ENCODE measurements around the gene CHST8. TPM values are rescaled to one million over a fixed set of nuclear protein-coding genes. Genes with fewer than 3 reads are reported as not detected.

Gene CHST8
- 0.22 TPM for total RNA-seq
- 1 to 10 TPM in 1 of 8 donors, under 1 TPM in 7; 0.09 to 1.4 (median 0.36) TPM for polyA plus RNA-seq (ENCODE audit: insufficient read depth in 1 of 8, insufficient read length in 8 of 8, low replicate concordance in 1 of 8)
- long read RNA-seq, donor 1, partial matches to known transcripts = 0 of 2 reads
- long read RNA-seq, donor 1, other reads (novel, unspliced or antisense) = 0 of 2 reads
- long read RNA-seq, donor 2 = 0 reads
- long read RNA-seq, donor 3, partial matches to known transcripts = 0 of 1 reads
- long read RNA-seq, donor 3, other reads (novel, unspliced or antisense) = 0 of 1 reads
- long read RNA-seq, donor 4 = 0 reads
- long read RNA-seq, donor 5 = 0 reads
- long read RNA-seq, donor 6 = 0 reads
- long read RNA-seq, donor 7 = 0 reads
- long read RNA-seq, donor 8 = 0 reads
- long read RNA-seq, donor 9, partial matches to known transcripts = 0 of 1 reads
- long read RNA-seq, donor 9, other reads (novel, unspliced or antisense) = 0 of 1 reads
- long read RNA-seq, donor 10 = 0 reads
- long read RNA-seq, donor 11 = 0 reads

GRCh38 chr19:33621811-33622504, at the start of gene CHST8:
TSS of gene CHST8 (plus strand) at chr19:33621953. CDS start at chr19:33689262, 67,309 bp downstream.
- H3K4me1 ChIP-seq (ENCODE audit: control insufficient read depth, insufficient read depth, low read length) = peaks cover 17% of the 10 kb centered on the region
- H3K36me3 ChIP-seq (ENCODE audit: control insufficient read depth, insufficient read depth, low read length) = no peaks in the 10 kb centered on the region
- H3K9me3 ChIP-seq (replicated peaks; ENCODE audit: control insufficient read depth, low read depth, low read length) = no peaks in the 10 kb centered on the region
- H3K27ac ChIP-seq (ENCODE audit: low read length) = no peak within 1 kb of the TSS
- DNase-seq = peak; percentile 66
- under 1% methylated on average over 96 of the region's 96 CpGs for WGBS (ENCODE audit: insufficient coverage)
- peaks cover 68% of the 10 kb centered on the region for H3K27me3 ChIP-seq (ENCODE audit: control insufficient read depth, insufficient read depth, low read length)
- peak within 1 kb of the TSS; percentile 32 for H3K4me3 ChIP-seq (ENCODE audit: low read length)

GRCh38 chr19:33572929-33573328, 48.8 kb upstream of the CHST8 start:
- H3K36me3 ChIP-seq (ENCODE audit: control insufficient read depth, insufficient read depth, low read length) = no peaks in the 10 kb centered on the region
- H3K4me3 ChIP-seq (ENCODE audit: low read length) = no peak overlapping the region
- peaks cover 10% of the 10 kb centered on the region for H3K9me3 ChIP-seq (replicated peaks; ENCODE audit: control insufficient read depth, low read depth, low read length)
- DNase-seq = no peak
- 76% methylated on average over 2 of the region's 2 CpGs for WGBS (ENCODE audit: insufficient coverage)
- H3K27ac ChIP-seq (ENCODE audit: low read length) = no peak overlapping the region
- peaks cover 19% of the 10 kb centered on the region for H3K4me1 ChIP-seq (ENCODE audit: control insufficient read depth, insufficient read depth, low read length)
- H3K27me3 ChIP-seq (ENCODE audit: control insufficient read depth, insufficient read depth, low read length) = no peaks in the 10 kb centered on the region

GRCh38 chr19:33574824-33575223, 46.9 kb upstream of the CHST8 start:
- Histone ChIP-seq H3K9me3 (replicated peaks; ENCODE audit: control insufficient read depth, low read depth, low read length) (peaks cover 10% of the 10 kb centered on the region), H3K4me3 (ENCODE audit: low read length) (no peak overlapping the region), H3K4me1 (ENCODE audit: control insufficient read depth, insufficient read depth, low read length) (peaks cover 5% of the 10 kb centered on the region), H3K36me3 (ENCODE audit: control insufficient read depth, insufficient read depth, low read length) (no peaks in the 10 kb centered on the region), H3K27me3 (ENCODE audit: control insufficient read depth, insufficient read depth, low read length) (no peaks in the 10 kb centered on the region), H3K27ac (ENCODE audit: low read length) (no peak overlapping the region)
- no CpG with 5 or more reads among the region's 1 CpG for WGBS (ENCODE audit: insufficient coverage)
- no peak for DNase-seq

DNA sequence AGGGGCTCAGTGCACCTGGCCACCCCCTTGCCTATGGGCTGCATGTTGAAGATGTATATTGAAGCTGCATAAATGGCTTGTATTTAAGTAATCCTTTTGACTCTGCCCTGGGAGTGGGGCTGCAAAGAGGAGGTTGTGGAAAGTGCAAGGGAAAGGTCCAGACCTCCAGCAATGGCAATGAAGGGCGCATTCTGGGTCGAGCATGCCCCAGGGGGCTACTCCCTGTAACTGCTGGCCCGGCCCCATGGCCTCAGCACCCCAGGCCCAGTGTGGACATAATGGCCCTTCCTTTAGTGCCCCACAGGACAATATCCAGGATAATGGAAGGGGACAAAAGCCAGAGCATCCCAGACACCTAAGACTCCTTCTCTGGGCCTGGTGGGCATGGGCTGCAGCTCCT, 43.1 kb upstream of the CHST8 start:
- no peaks in the 10 kb centered on the region for H3K4me1 ChIP-seq (ENCODE audit: control insufficient read depth, insufficient read depth, low read length)
- H3K9me3 ChIP-seq (replicated peaks; ENCODE audit: control insufficient read depth, low read depth, low read length) = peaks cover 9% of the 10 kb centered on the region
- no peaks in the 10 kb centered on the region for H3K36me3 ChIP-seq (ENCODE audit: control insufficient read depth, insufficient read depth, low read length)
- H3K27ac ChIP-seq (ENCODE audit: low read length) = no peak overlapping the region
- WGBS (ENCODE audit: insufficient coverage) = 78% methylated on average over 3 of the region's 3 CpGs
- H3K27me3 ChIP-seq (ENCODE audit: control insufficient read depth, insufficient read depth, low read length) = no peaks in the 10 kb centered on the region
- H3K4me3 ChIP-seq (ENCODE audit: low read length) = no peak overlapping the region
- no peak for DNase-seq

- Histone ChIP-seq H3K27me3 (ENCODE audit: control insufficient read depth, insufficient read depth, low read length) (no peaks in the 10 kb centered on the region), H3K27ac (ENCODE audit: low read length) (no peak overlapping the region), H3K36me3 (ENCODE audit: control insufficient read depth, insufficient read depth, low read length) (no peaks in the 10 kb centered on the region), H3K4me1 (ENCODE audit: control insufficient read depth, insufficient read depth, low read length) (no peaks in the 10 kb centered on the region), H3K9me3 (replicated peaks; ENCODE audit: control insufficient read depth, low read depth, low read length) (peaks cover under 1% of the 10 kb centered on the region), H3K4me3 (ENCODE audit: low read length) (no peak overlapping the region)
- 41% methylated on average over 5 of the region's 10 CpGs for WGBS (ENCODE audit: insufficient coverage)
- DNase-seq = no peak
Measured at GRCh38 chr19:33580026-33580644, 41.6 kb upstream of the CHST8 start.

DNA sequence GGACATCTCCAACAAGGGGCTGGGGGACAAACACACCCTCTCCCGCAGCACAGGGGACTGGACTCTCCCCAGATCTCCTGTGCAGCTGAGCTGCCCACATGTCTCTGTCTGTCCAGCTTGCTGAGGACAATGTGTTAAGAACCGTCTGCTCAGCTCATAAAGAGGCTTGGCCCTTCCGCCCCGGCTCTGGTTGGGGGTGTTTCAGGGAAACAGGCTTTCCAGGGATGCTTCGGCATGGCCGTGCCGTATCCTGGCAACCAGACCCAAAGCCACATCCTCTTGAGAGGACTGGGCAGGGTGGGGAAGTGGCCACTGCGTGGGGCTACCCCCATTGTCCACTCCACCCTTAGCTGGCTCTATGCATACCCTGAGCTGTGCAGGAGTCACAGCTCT, 41.1 kb upstream of the CHST8 start:
- WGBS (ENCODE audit: insufficient coverage) = 66% methylated on average over 6 of the region's 8 CpGs
- H3K27ac ChIP-seq (ENCODE audit: low read length) = no peak overlapping the region
- H3K4me1 ChIP-seq (ENCODE audit: control insufficient read depth, insufficient read depth, low read length) = no peaks in the 10 kb centered on the region
- H3K36me3 ChIP-seq (ENCODE audit: control insufficient read depth, insufficient read depth, low read length) = no peaks in the 10 kb centered on the region
- no peaks in the 10 kb centered on the region for H3K27me3 ChIP-seq (ENCODE audit: control insufficient read depth, insufficient read depth, low read length)
- no peaks in the 10 kb centered on the region for H3K9me3 ChIP-seq (replicated peaks; ENCODE audit: control insufficient read depth, low read depth, low read length)
- DNase-seq = no peak
- H3K4me3 ChIP-seq (ENCODE audit: low read length) = no peak overlapping the region

- Histone ChIP-seq H3K4me3 (ENCODE audit: low read length) (no peak overlapping the region), H3K9me3 (replicated peaks; ENCODE audit: control insufficient read depth, low read depth, low read length) (no peaks in the 10 kb centered on the region), H3K4me1 (ENCODE audit: control insufficient read depth, insufficient read depth, low read length) (no peaks in the 10 kb centered on the region), H3K27ac (ENCODE audit: low read length) (no peak overlapping the region), H3K36me3 (ENCODE audit: control insufficient read depth, insufficient read depth, low read length) (no peaks in the 10 kb centered on the region), H3K27me3 (ENCODE audit: control insufficient read depth, insufficient read depth, low read length) (no peaks in the 10 kb centered on the region)
- WGBS (ENCODE audit: insufficient coverage) = 63% methylated on average over 4 of the region's 4 CpGs
- no peak for DNase-seq
Measured at GRCh38 chr19:33582914-33583313, 38.8 kb upstream of the CHST8 start.

DNA sequence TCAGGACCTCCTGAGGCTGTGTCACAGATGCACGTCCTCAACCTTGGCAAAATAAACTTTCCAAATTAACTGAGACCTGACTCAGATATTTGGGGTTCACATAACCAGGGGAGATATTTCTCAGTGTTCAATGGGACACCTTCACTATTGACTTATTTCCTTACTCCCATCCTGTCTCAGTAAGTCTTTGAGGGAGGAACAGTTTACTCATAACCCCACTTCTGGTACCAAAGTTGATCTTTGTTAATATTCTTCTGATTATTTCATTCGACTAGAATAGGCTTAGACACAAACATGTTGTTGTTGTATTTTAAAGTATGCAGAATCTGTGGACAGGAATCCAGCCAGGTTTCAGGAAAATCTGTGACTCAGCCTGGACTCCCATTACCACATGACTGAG, 34.6 kb upstream of the CHST8 start:
- H3K9me3 ChIP-seq (replicated peaks; ENCODE audit: control insufficient read depth, low read depth, low read length) = no peaks in the 10 kb centered on the region
- H3K4me1 ChIP-seq (ENCODE audit: control insufficient read depth, insufficient read depth, low read length) = no peaks in the 10 kb centered on the region
- H3K36me3 ChIP-seq (ENCODE audit: control insufficient read depth, insufficient read depth, low read length) = no peaks in the 10 kb centered on the region
- WGBS (ENCODE audit: insufficient coverage) = no CpG with 5 or more reads among the region's 2 CpGs
- no peaks in the 10 kb centered on the region for H3K27me3 ChIP-seq (ENCODE audit: control insufficient read depth, insufficient read depth, low read length)
- no peak overlapping the region for H3K4me3 ChIP-seq (ENCODE audit: low read length)
- no peak for DNase-seq
- no peak overlapping the region for H3K27ac ChIP-seq (ENCODE audit: low read length)

GRCh38 chr19:33590224-33590623, 31.5 kb upstream of the CHST8 start:
- WGBS (ENCODE audit: insufficient coverage) = no CpG with 5 or more reads among the region's 1 CpG
- Histone ChIP-seq H3K4me1 (ENCODE audit: control insufficient read depth, insufficient read depth, low read length) (no peaks in the 10 kb centered on the region), H3K9me3 (replicated peaks; ENCODE audit: control insufficient read depth, low read depth, low read length) (no peaks in the 10 kb centered on the region), H3K36me3 (ENCODE audit: control insufficient read depth, insufficient read depth, low read length) (no peaks in the 10 kb centered on the region), H3K27ac (ENCODE audit: low read length) (no peak overlapping the region), H3K4me3 (ENCODE audit: low read length) (no peak overlapping the region), H3K27me3 (ENCODE audit: control insufficient read depth, insufficient read depth, low read length) (peaks cover 4% of the 10 kb centered on the region)
- DNase-seq = no peak

GRCh38 chr19:33595783-33596182, 26.0 kb upstream of the CHST8 start:
- no CpG with 5 or more reads among the region's 1 CpG for WGBS (ENCODE audit: insufficient coverage)
- H3K9me3 ChIP-seq (replicated peaks; ENCODE audit: control insufficient read depth, low read depth, low read length) = peaks cover 2% of the 10 kb centered on the region
- no peak for DNase-seq
- H3K4me3 ChIP-seq (ENCODE audit: low read length) = no peak overlapping the region
- H3K36me3 ChIP-seq (ENCODE audit: control insufficient read depth, insufficient read depth, low read length) = no peaks in the 10 kb centered on the region
- H3K27ac ChIP-seq (ENCODE audit: low read length) = no peak overlapping the region
- peaks cover 4% of the 10 kb centered on the region for H3K27me3 ChIP-seq (ENCODE audit: control insufficient read depth, insufficient read depth, low read length)
- no peaks in the 10 kb centered on the region for H3K4me1 ChIP-seq (ENCODE audit: control insufficient read depth, insufficient read depth, low read length)
